HG03558 (cell line): ENCODE measurements around the gene PDGFA.

Experiments
- ATAC-seq: cut with Tn5 transposase; IDR thresholded peaks from one replicate; pipeline ENCODE4 v1.9.1; 2021; ENCODE audit warnings: moderate number of reproducible peaks; ENCODE audit not compliant: unreplicated experiment; ENCODE audit errors: extremely low read depth

PDGFA gene

GRCh38 chr7:538764-539685, 19.4 kb upstream of the PDGFA start:
- no peak for ATAC-seq

- ATAC-seq = no peak
Measured at GRCh38 chr7:537911-538634, 18.4 kb upstream of the PDGFA start.

DNA sequence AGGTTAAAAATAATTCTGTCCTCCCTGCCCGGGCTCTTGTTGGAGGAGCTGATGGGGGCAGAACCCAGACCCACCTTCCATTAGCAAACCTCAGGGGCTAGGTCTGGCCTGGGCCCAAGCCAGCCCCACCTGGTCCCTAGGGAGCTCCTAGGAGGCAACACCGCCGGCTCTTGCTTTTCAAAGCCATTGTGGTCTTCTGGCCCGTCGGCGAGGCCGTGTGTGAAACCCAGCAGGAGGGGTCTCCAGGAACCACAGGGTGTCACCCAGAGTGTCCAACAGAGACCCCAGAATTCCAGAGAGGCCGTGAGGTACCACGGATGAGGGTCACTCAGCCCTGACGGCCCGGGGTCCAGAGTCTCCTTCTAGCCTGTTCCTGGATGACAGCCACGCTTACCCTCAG, 16.6 kb upstream of the PDGFA start:
- no peak for ATAC-seq

DNA sequence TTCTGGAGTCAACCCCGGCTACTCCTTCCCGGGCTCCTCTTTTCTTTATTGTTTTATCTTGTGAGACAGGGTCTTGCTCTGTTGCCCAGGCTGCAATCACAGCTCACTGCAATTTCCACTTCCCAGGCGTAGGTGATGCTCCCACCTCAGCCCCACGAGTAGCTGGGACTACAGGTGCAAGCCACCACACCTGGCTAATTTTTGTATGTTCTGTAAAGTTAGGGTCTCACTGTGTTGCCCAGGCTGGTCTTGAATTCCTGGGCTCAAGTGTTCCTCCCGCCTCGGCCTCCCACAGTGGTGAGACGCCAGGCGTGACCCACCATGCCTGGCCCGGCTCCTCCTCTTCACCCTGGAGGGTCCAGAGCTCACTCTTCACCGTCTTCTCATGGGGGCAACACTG, 15.3 kb upstream of the PDGFA start:
- ATAC-seq = no peak

GRCh38 chr7:534075-534474, 14.4 kb upstream of the PDGFA start:
- no peak for ATAC-seq

GRCh38 chr7:533266-533665, 13.6 kb upstream of the PDGFA start:
- no peak for ATAC-seq

- no peak for ATAC-seq
Measured at GRCh38 chr7:532379-533143, 12.9 kb upstream of the PDGFA start.

GRCh38 chr7:531777-532176, 12.1 kb upstream of the PDGFA start:
- ATAC-seq = no peak

- ATAC-seq = no peak
Measured at GRCh38 chr7:528451-528850, 8.8 kb upstream of the PDGFA start.

DNA sequence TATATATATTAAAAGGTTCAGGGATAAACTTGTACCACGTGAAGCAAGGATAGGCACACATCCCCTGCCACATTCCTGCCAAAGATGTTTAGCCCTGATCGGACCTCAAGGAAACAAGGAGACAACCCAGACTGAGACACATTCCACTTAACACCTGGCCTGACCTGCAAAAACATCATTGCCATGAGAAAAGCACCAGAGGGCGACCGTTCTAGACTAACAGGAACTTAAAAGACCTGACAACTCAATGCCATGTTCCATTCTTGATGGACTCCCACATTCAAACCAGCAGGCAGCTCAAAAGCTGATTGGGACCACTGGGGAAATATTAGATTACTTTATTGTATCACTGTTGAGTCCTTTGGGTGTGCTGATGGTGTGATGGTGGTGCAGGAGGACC, 8.1 kb upstream of the PDGFA start:
- ATAC-seq = no peak

GRCh38 chr7:526460-527034, 6.9 kb upstream of the PDGFA start:
- no peak for ATAC-seq

DNA sequence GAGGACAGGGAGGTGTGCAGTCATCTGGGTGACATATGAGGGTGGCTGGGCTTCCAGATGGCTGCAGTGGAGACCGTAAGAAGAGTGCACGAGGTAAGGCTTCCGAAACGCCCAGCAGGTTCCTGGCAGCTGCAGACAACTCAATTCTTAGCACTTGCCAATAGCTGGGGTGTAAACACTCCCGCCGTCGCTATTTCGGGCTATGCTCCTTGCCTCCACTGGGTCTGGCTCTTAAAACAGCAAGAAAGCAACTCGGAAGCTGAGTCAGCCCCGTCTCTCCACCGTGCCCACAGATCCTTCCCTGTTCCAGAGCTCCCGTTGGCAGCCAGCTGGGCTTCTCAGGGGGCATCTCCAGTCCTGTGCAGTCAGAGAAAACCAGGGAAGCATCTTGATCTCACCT, 6.1 kb upstream of the PDGFA start:
- ATAC-seq = no peak

DNA sequence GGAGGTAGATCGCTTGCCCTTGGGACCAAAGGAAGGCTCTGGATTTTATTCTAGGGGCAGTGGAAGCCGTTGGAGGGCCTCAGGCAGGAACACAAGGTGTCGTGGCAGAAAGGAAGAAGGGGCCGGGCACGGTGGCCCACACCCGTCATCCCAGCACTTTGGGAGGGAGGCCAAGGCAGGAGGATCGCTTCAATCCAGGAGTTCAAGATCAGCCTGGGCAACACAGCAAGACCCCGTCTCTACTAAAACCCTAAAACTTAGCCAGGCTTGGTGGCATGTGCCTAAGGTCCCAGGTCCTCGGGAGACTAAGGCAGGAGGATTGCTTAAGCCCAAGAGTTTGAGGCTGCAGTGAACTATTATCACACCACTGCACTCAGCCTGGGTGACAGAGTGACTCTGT, 5.2 kb upstream of the PDGFA start:
- ATAC-seq = no peak

DNA sequence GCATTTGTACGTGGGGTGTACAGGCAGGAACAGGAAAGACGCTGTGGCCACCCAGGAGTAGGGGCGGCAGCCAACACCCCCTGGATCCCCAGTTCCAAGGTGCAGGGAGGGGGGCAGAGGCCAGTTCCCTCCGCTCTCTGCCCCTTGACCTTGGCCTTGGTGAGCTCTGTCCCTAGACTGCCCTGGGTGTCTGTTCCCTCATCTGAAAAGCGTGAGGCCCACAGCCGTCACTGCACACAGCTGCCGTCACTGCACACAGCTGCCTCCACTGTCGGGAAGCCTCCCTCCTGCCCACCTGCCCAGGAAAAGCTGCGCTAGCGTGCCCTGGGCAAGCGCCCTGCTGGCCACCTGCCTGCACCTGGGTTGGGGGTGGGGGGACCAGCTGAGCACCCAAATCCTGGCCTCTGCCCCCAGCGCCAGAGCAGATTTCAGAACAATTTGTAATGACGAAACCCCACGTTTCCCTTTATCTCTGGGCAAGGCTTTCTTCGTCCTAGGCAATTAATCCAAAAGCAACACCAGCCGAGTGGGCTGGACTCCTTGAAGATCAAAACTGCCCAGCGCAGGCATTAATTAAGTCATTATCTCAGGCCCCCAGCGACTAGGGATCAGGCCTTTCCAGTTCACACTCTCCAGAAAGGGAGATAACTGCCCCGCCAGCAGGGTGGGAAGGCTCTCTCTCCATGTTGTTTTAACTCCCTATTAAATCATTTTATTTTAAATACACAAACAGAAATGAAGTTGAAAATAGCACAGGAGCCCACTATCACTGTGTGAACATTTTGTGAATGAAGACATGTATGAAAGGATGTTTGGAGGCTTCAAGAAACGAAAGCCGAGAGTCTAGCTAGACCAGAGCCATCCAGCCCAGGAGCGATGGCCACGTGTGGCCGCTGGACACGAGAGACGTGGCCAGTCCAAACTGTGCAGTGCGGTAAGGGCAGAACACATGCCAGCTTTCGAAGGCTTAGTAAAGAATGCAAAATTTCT, 4.0 kb upstream of the PDGFA start:
- no peak for ATAC-seq

GRCh38 chr7:522951-523314, 3.3 kb upstream of the PDGFA start:
- no peak for ATAC-seq

DNA sequence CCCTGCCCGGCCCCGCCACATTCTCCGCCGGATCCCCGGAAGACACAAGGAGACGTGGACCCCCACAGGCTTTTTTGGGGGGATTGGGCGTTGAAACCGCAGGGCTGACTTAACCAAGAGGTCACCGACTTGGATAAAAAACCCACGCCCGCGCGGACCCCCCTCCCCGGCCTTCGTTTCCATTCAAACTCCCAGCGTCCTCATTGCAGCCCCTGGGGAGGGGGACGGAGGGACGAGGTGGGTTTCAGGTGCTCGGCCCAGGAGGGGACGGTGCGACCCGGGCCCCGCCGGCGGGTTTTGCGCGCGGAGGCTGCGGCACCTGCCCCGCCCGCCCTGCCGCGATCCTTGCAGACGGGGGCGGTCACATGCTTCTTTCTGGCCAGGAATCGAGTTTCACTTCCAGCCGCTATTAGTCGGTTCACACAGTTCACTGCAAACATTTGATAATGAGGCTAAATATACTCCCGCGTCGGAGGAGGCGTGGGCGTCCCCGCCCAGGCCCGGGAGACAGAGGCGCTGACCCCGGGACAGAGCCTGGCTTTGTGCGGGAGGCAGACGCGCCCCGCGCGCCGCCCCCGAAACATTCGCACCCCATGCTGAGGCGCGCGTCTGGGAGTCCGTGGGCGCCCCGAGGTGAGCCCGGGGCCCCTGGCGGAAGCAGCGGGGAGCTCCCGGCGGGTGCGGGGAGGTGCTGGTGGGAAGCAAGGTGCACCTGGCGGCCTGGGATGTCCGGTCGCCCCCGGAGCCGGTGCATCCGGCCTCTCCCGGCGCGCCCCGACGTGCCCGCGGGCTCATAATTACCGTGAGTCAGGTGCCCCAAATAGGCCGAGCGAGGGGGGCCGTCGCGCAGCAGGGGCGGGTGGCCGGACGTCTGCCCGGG, 2.7 kb upstream of the PDGFA start:
- ATAC-seq = no peak

- no peak for ATAC-seq
Measured at GRCh38 chr7:521221-522070, 1.8 kb upstream of the PDGFA start.
